CD4-positive, alpha-beta T cell treated with Interleukin-1 beta for 1 hour (primary cell): ENCODE measurements around the gene NBL1.
A peak's percentile ranks its signal among the peaks of the same experiment; 100 is the strongest.

Source experiments
- DNase-seq, 2 donors: peaks; one replicate each; pipeline ENCODE4 v3.0.0-alpha.2; 2020 to 2022

NBL1 gene, protein sequence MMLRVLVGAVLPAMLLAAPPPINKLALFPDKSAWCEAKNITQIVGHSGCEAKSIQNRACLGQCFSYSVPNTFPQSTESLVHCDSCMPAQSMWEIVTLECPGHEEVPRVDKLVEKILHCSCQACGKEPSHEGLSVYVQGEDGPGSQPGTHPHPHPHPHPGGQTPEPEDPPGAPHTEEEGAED

GRCh38 chr1:19643602-19644394 lies at the start of gene NBL1:
TSS of gene NBL1 (plus strand) at chr1:19644311. CDS start at chr1:19655031, 10,720 bp downstream.
- peak; percentile 76 for DNase-seq

GRCh38 chr1:19596065-19596713 lies 47.9 kb upstream of the NBL1 start:
- DNase-seq: no peak

- DNase-seq: peak; percentile 99
These were observed 47.2 kb upstream of the NBL1 start for GRCh38 chr1:19596714-19597495.

DNA sequence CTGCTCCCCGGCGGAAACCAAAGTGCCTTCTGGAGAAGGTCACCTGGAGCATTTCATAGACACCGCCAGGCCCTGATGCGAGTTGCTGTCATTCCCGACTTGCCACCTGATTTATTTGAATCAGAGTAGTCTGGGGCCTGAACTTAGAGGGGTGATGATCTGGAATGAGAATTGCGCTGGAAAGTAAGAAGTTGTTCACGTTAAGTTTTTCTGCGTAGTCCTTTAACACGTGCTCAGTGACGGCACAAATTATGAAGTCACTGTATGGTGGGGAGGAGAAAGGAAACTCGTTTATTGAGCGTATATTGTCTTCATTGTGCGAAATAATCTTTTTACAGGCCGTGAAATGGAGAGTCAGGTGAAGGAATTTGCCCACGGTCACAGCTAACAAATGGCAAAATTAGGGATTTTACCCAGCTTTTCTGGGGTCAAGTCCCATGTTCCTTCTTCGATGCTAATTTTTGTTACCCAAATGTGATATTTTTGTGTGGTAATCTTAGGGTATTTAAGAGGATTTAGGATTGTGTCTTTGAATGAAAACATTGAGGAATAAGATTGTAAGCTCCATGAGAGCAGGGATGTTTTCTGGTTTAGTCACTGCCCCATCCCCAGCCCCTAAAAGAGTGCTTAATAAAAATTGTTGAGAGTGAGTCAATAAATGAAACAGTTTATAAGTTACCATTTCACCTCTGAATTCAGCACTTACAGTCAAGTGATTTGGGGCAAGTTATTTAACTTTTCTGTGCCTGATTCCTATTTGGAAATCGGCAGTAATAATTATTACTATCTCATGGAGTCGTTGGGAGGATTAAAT lies 46.4 kb upstream of the NBL1 start:
- DNase-seq: peak; percentile 65 to 83

DNA sequence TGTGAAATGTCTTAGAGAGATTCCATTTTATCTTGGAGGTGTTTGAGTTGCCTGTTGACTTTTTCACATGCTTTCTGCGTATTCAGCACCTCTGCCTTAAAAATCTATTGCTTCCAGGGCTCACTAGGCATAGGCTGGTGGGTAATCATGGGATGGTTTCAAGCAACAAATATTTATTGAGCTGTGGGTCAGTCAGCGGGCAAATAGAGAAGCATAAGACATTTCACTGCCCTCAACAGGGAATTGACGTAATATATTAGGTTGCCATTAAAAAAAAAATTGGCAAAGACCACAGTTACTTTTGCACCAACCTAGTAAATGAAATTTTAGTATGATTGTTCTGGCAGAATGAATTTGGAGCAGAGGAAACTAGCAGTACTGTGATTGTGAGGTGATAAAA lies 44.3 kb upstream of the NBL1 start:
- no peak for DNase-seq

DNA sequence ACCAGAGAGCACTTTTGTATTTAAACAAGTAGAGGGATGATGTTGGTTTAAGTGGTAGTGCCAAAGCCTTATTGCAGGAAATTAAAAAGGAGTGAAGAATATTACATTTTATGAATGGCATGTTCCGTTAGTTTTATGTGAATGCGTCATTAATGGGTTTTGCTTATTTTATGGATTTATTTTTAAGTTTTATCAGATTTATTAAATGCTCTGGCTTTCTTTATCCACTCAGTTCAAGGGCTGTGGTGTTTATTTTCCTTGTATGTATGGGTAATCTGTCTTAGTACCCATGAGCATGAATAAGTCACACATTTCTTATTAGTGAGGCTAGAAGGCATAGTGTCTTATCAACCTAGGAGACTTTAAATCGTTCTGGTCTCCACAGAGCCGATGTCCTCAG lies 41.6 kb upstream of the NBL1 start:
- no peak for DNase-seq

GRCh38 chr1:19605967-19606366 lies 38.1 kb upstream of the NBL1 start:
- no peak for DNase-seq

GRCh38 chr1:19606817-19607642 lies 37.1 kb upstream of the NBL1 start:
- DNase-seq: peak; percentile 17 to 70

- DNase-seq: no peak
These were observed 35.9 kb upstream of the NBL1 start for GRCh38 chr1:19608232-19608631.

GRCh38 chr1:19610282-19610981 lies 33.7 kb upstream of the NBL1 start:
- no peak for DNase-seq

- no peak for DNase-seq
These were observed 31.6 kb upstream of the NBL1 start for GRCh38 chr1:19612530-19612929.

DNA sequence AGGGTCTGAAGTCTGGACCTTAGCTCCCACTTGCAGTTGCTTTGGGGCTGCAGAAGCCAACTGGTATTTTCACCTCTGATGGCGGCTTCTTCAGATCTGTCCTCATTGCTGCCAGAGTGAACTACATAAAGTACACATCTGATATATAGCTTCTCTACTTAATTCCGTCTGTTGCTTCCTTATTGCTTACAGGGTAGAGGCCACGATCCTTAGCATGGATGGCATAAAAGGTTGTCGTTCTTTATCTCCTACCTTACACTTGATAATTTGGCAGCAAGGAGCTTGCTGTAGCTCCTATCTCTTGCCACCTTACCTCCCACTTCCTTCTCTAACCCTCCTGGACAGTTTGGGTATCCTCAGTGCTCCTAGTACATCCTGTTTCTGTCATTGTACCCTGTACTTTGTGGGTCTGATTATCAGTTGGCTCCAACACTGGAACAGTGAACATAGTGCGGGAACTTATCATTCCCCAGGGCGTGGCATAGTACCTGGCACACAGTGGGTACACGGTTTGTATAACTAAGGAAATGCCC lies 30.9 kb upstream of the NBL1 start:
- no peak for DNase-seq

GRCh38 chr1:19615438-19615837 lies 28.7 kb upstream of the NBL1 start:
- DNase-seq: no peak

- DNase-seq: no peak
These were observed 27.6 kb upstream of the NBL1 start for GRCh38 chr1:19616489-19616888.

- DNase-seq: no peak
These were observed 26.7 kb upstream of the NBL1 start for GRCh38 chr1:19617376-19617775.

DNA sequence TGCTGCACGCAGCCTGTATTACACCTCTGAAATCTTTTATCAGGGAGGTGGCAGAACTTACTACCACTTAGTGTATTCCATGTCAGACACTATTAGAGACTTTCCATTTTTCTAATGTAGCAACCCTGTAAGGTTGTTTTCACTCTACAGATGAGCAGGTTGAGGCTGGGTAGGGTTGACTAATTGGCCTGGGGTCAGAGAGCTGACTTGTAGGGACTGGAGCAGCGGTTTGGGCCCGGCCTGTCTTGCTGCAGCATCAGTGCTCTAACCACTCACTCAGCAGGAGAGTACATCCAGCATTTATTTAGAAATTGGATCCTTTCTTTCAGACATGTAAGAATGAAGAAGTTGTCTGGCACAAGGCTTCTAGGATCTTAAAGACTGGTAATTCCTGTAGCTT lies 25.7 kb upstream of the NBL1 start:
- no peak for DNase-seq

DNA sequence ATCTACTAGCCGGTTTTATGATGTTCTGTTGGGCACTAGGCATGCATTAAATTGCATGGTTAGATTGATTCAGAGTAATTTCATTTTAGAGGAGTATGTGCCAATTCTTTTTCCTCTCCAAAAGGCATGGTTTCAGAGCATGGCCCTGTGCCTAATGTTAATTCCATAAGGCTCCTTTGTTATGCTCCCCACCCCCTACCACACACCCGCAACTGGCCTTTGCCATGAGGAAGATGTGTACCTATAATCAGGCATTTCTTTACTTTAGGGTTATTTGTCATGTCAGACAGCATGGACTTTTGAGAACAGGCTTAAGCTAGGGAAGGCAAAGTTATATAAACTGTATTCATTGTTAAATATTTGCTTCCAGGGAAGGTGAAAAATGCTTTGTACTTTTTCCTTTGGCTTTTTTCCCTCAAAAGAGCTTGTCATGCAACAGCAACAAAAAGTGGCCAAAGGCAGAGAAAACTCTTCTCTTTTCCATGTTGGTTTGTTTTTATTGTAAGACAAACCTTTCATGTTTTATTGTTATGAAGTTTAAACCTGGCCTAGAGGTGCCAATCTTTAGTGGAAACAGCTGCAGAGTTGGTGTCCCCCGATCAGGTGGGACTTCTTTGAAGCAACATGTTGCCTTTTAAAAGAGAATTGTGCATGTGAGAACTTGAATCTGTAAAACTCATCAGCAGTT lies 24.3 kb upstream of the NBL1 start:
- no peak for DNase-seq

DNA sequence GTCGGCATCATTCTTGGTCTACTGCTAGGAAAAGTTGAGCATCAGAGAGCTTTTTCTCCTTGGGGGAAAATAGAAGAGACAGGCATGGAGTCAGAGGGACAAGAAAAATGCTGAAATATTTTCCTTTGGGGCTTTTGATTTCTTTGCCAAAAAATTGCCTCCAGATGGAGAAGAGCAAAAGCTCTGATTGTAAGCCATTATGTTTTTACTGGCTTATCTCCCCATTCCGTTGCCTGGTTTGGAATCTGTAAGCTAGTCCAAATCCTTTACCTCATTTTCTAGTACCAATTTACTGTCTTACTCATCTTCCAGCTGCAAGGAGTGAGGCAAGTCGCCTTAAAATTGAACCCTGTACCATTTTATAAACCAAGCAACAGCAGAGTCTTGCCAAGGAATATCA lies 23.3 kb upstream of the NBL1 start:
- no peak for DNase-seq

DNA sequence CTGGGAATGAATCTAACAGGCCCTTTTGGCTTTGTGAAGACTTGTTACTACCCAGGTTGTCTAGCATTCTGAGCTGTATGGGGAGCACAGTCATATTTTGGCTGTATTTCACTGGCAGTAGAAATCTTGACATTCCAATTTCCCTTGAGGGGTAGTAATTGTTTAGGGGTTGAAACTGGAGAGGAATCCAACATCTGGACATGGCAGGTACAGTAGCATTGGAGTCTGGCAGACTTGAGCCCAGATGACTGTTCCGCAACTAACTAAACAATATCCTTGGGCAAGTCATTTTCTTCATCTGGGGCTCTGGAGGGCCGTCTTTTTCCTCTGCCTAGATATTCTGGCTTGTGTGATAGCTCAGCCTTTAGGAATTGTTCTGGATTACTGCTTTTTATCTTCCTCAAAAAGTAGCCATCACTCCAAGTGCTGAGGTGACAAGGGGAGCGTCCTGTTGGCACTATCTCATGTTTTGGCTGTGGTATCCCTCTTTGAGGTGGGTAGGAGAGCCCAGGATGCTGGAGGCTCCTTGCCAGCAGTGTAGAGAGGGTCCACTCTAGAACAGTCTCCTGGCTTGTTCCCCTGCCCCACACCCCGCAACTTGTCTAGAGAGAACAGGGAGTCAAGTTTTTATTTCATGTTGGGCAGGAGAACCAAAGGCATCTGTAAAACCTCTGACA lies 22.7 kb upstream of the NBL1 start:
- no peak for DNase-seq
